HEK293 (cell line): ENCODE measurements around the gene CPEB3.

Experiments
- CTCF ChIA-PET: fragments of 350-600 bp; formaldehyde crosslinking; extraction: SDS; loops from one replicate; lab custom pipeline; 2021; ENCODE audit warnings: antibody characterized with exemption; lab: Yijun Ruan, JAX
- POLR2A ChIA-PET: fragments of 300-600 bp; formaldehyde crosslinking; extraction: SDS; loops from one replicate; lab custom pipeline; 2020; ENCODE audit warnings: antibody characterized with exemption, inconsistent platforms; lab: Yijun Ruan, JAX
- H3K27ac ChIP-seq: fragments of 200-500 bp; sonication (Bioruptor generic); 2 replicates; pipeline ENCODE4 v1.5.1; 2014; ENCODE audit warnings: low read depth, low read length, control low read depth, inconsistent platforms; ENCODE audit errors: extremely low read depth
- H3K36me3 ChIP-seq, 2 experiments: fragments of 200-500 bp in 1 of 2; sonication (Bioruptor generic) in 1 of 2; 1 replicate in 1 of 2; 2 replicates in 1 of 2; pipeline ENCODE4 v1.5.1; 2014 to 2017; ENCODE audit warnings: inconsistent platforms in 2 of 2, low read length in 2 of 2; ENCODE audit not compliant: control insufficient read depth in 2 of 2, insufficient read depth in 1 of 2
- H3K4me1 ChIP-seq: fragments of 200-500 bp; sonication (Bioruptor generic); 2 replicates; pipeline ENCODE4 v1.5.1; 2014; ENCODE audit warnings: mild to moderate bottlenecking, low read length, inconsistent platforms; ENCODE audit not compliant: control insufficient read depth, insufficient read depth
- H3K4me3 ChIP-seq: 2 replicates; pipeline ENCODE4 v1.5.1; 2011; ENCODE audit warnings: low read depth, mild to moderate bottlenecking, control low read depth, low read length, moderate library complexity
- H3K9me3 ChIP-seq: fragments of 200-500 bp; sonication (Bioruptor generic); 2 replicates; pipeline ENCODE4 v1.5.1; 2014; ENCODE audit warnings: low read depth, low read length, inconsistent platforms; ENCODE audit not compliant: control insufficient read depth, insufficient read depth
- GFI1B ChIP-seq: fragments of 450-650 bp; formaldehyde crosslinking; IDR thresholded peaks from 2 replicates; pipeline ENCODE4 v1.5.1; 2016; ENCODE audit warnings: missing biosample characterization, missing genetic modification characterization
- KLF7 ChIP-seq: fragments of 450-650 bp; formaldehyde crosslinking; IDR thresholded peaks from 2 replicates; pipeline ENCODE4 v1.5.1; 2016; ENCODE audit warnings: missing biosample characterization, missing genetic modification characterization, borderline replicate concordance
- KLF9 ChIP-seq: fragments of 450-650 bp; formaldehyde crosslinking; IDR thresholded peaks from 2 replicates; pipeline ENCODE4 v1.5.1; 2016; ENCODE audit warnings: missing biosample characterization, missing genetic modification characterization, low read depth
- SCRT2 ChIP-seq: fragments of 450-650 bp; formaldehyde crosslinking; IDR thresholded peaks from 2 replicates; pipeline ENCODE4 v1.5.1; 2016; ENCODE audit warnings: missing biosample characterization, missing genetic modification characterization
- SP2 ChIP-seq: fragments of 450-650 bp; formaldehyde crosslinking; IDR thresholded peaks from 2 replicates; pipeline ENCODE4 v1.5.1; 2016; ENCODE audit warnings: missing biosample characterization, missing genetic modification characterization
- WT1 ChIP-seq: fragments of 450-650 bp; formaldehyde crosslinking; IDR thresholded peaks from 2 replicates; pipeline ENCODE4 v1.5.1; 2016; ENCODE audit warnings: missing biosample characterization, missing genetic modification characterization
- ZBTB20 ChIP-seq: fragments of 450-650 bp; formaldehyde crosslinking; IDR thresholded peaks from 2 replicates; pipeline ENCODE4 v1.5.1; 2016; ENCODE audit warnings: missing biosample characterization, missing genetic modification characterization
- ZFP41 ChIP-seq: fragments of 450-650 bp; formaldehyde crosslinking; IDR thresholded peaks from 2 replicates; pipeline ENCODE4 v1.5.1; 2016; ENCODE audit warnings: missing biosample characterization, missing genetic modification characterization, borderline replicate concordance
- ZNF2 ChIP-seq: fragments of 450-650 bp; formaldehyde crosslinking; IDR thresholded peaks from 2 replicates; pipeline ENCODE4 v1.5.1; 2016; ENCODE audit warnings: missing biosample characterization, missing genetic modification characterization
- ZNF248 ChIP-seq: fragments of 450-650 bp; formaldehyde crosslinking; IDR thresholded peaks from 2 replicates; pipeline ENCODE4 v1.5.1; 2017; ENCODE audit warnings: missing biosample characterization, missing genetic modification characterization
- ZNF266 ChIP-seq: fragments of 450-650 bp; formaldehyde crosslinking; IDR thresholded peaks from 2 replicates; pipeline ENCODE4 v1.5.1; 2016; ENCODE audit warnings: missing biosample characterization, missing genetic modification characterization, low read depth
- ZNF302 ChIP-seq: fragments of 450-650 bp; formaldehyde crosslinking; IDR thresholded peaks from 2 replicates; pipeline ENCODE4 v1.5.1; 2016; ENCODE audit warnings: missing biosample characterization, missing genetic modification characterization, low read depth
- ZNF366 ChIP-seq: fragments of 450-650 bp; formaldehyde crosslinking; conservative IDR thresholded peaks from 2 replicates; pipeline ENCODE4 v1.5.1; 2016; ENCODE audit warnings: missing biosample characterization, missing genetic modification characterization
- ZNF423 ChIP-seq: fragments of 450-650 bp; formaldehyde crosslinking; IDR thresholded peaks from 2 replicates; pipeline ENCODE4 v1.5.1; 2016; ENCODE audit warnings: missing biosample characterization, missing genetic modification characterization
- ZNF585B ChIP-seq: fragments of 450-650 bp; formaldehyde crosslinking; IDR thresholded peaks from 2 replicates; pipeline ENCODE4 v1.5.1; 2016; ENCODE audit warnings: missing biosample characterization, missing genetic modification characterization
- ZNF654 ChIP-seq: fragments of 450-650 bp; formaldehyde crosslinking; IDR thresholded peaks from 2 replicates; pipeline ENCODE4 v1.5.1; 2016; ENCODE audit warnings: low read depth, missing biosample characterization, missing genetic modification characterization
- ZNF664 ChIP-seq: fragments of 450-650 bp; formaldehyde crosslinking; IDR thresholded peaks from 2 replicates; pipeline ENCODE4 v1.5.1; 2016; ENCODE audit warnings: missing biosample characterization, missing genetic modification characterization
- ZNF76 ChIP-seq: fragments of 450-650 bp; formaldehyde crosslinking; IDR thresholded peaks from 2 replicates; pipeline ENCODE4; 2016; ENCODE audit warnings: low read depth, missing biosample characterization, missing genetic modification characterization, borderline replicate concordance
- ZSCAN30 ChIP-seq: fragments of 450-650 bp; IDR thresholded peaks from 2 replicates; pipeline ENCODE4 v1.5.1; 2018; ENCODE audit warnings: missing biosample characterization, mild to moderate bottlenecking, missing genetic modification characterization, moderate library complexity
- TF ChIP-seq, protein P1 (sequence below): fragments of 450-650 bp; formaldehyde crosslinking; IDR thresholded peaks from 2 replicates; pipeline ENCODE4 v1.5.1; 2016; ENCODE audit warnings: missing biosample characterization, missing genetic modification characterization, low read depth
- TF ChIP-seq, protein P2 (sequence below): fragments of 450-650 bp; formaldehyde crosslinking; IDR thresholded peaks from 2 replicates; pipeline ENCODE4 v1.5.1; 2017; ENCODE audit warnings: missing biosample characterization, missing genetic modification characterization
- TF ChIP-seq, protein P3 (sequence below): fragments of 450-650 bp; formaldehyde crosslinking; IDR thresholded peaks from 2 replicates; pipeline ENCODE4 v1.5.1; 2016; ENCODE audit warnings: missing biosample characterization, missing genetic modification characterization
- TF ChIP-seq, protein P4 (sequence below): fragments of 450-650 bp; formaldehyde crosslinking; IDR thresholded peaks from 2 replicates; pipeline ENCODE4 v1.5.1; 2016; ENCODE audit warnings: missing biosample characterization, missing genetic modification characterization
- TF ChIP-seq, protein P5 (sequence below): fragments of 450-650 bp; formaldehyde crosslinking; IDR thresholded peaks from 2 replicates; pipeline ENCODE4 v1.5.1; 2017; ENCODE audit warnings: missing biosample characterization, missing genetic modification characterization
- TF ChIP-seq, protein P6 (sequence below): fragments of 450-650 bp; formaldehyde crosslinking; IDR thresholded peaks from 2 replicates; pipeline ENCODE4 v1.5.1; 2016; ENCODE audit warnings: missing biosample characterization, missing genetic modification characterization

Gene CPEB3

DNA sequence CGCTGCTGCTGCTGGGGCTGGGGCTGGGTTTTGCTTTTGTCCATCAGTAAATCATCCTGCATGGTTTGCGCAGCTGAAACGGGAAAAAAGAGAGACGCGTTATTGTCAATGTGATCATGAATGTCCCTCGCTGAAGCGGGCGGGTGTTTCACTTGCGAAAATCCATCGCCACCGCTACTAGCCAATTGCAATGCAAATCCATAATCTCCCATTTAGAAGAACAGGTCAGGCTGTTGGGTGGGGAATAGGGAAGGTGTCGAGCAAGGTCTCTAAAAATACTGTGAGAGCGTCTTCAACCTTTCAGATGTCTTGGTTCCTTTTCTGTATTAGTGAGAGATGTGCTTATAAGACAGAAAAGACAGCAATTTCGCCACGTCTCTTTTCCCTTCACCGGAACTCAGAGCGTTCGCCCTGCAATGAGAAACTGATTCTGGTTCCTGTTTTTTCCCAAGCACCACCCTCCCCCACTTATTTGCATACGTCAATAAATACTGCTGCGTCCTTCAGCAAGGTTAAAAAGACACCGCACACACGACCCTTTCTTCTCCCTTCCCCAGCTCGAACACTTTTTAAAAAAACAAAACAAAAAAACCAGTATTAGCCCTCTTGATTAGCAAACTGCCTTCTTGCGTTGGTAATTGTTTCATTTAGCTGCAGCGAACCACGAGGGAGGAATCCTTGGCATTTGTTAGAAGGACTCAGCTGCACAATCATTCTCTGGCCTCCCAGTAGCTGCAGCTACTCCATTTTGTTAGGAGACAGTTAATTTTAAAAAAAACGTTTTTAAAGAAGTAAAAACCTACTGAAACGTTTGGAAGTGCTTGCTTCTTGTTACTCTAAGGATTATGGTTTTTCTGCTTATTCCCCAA is 50.4 kb downstream of the CPEB3 start:
- ChIA-PET CTCF (interaction anchor here (0.5 kb wide), 1 partner anchor 48 kb away, joined by 3 read pairs; no protein-coding TSS in a partner anchor), POLR2A (interaction anchor here (1.0 kb wide), 1 partner anchor 50 kb away, joined by 5 read pairs; no protein-coding TSS in a partner anchor)
- no peaks in the 10 kb centered on the region for H3K36me3 ChIP-seq
- no peaks in the 10 kb centered on the region for H3K9me3 ChIP-seq
- H3K27ac ChIP-seq: peak overlapping the region; percentile 17; the same call in 1 of the 2 replicates
- H3K4me1 ChIP-seq: peaks cover 9% of the 10 kb centered on the region; the same call in 1 of the 2 replicates
- H3K4me3 ChIP-seq: peak overlapping the region; percentile 68
- TF ChIP-seq GFI1B (tag by site-specific recombination) (no peak), ZNF302 (tag by site-specific recombination) (no peak), ZNF366 (tag by site-specific recombination) (peak; percentile 64), ZBTB20 (tag by site-specific recombination) (peak; percentile 77), ZNF423 (no peak), KLF9 (tag by site-specific recombination) (0 out of 2 replicates have a peak, but pooled peaks have one; percentile 8), ZNF266 (tag by site-specific recombination) (no peak), WT1 (tag by site-specific recombination) (no peak), ZSCAN30 (tag by site-specific recombination) (no peak; the same call in 1 of the 2 replicates), ZFP41 (tag by site-specific recombination) (no peak), ZNF654 (tag by site-specific recombination) (peak; percentile 10; the same call in 1 of the 2 replicates), ZNF248 (no peak), SCRT2 (tag by site-specific recombination) (no peak), KLF7 (tag by site-specific recombination) (no peak), ZNF585B (tag by site-specific recombination) (no peak), ZNF2 (tag by site-specific recombination) (0 out of 2 replicates have a peak, but pooled peaks have one; percentile 28), ZNF76 (tag by site-specific recombination) (peak; percentile 39; the same call in 1 of the 2 replicates), ZNF664 (tag by site-specific recombination) (no peak), SP2 (tag by site-specific recombination) (peak; percentile 55)
- TF ChIP-seq, protein P1, sequence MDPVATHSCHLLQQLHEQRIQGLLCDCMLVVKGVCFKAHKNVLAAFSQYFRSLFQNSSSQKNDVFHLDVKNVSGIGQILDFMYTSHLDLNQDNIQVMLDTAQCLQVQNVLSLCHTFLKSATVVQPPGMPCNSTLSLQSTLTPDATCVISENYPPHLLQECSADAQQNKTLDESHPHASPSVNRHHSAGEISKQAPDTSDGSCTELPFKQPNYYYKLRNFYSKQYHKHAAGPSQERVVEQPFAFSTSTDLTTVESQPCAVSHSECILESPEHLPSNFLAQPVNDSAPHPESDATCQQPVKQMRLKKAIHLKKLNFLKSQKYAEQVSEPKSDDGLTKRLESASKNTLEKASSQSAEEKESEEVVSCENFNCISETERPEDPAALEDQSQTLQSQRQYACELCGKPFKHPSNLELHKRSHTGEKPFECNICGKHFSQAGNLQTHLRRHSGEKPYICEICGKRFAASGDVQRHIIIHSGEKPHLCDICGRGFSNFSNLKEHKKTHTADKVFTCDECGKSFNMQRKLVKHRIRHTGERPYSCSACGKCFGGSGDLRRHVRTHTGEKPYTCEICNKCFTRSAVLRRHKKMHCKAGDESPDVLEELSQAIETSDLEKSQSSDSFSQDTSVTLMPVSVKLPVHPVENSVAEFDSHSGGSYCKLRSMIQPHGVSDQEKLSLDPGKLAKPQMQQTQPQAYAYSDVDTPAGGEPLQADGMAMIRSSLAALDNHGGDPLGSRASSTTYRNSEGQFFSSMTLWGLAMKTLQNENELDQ (tag by site-specific recombination): no peak
- TF ChIP-seq, protein P2, sequence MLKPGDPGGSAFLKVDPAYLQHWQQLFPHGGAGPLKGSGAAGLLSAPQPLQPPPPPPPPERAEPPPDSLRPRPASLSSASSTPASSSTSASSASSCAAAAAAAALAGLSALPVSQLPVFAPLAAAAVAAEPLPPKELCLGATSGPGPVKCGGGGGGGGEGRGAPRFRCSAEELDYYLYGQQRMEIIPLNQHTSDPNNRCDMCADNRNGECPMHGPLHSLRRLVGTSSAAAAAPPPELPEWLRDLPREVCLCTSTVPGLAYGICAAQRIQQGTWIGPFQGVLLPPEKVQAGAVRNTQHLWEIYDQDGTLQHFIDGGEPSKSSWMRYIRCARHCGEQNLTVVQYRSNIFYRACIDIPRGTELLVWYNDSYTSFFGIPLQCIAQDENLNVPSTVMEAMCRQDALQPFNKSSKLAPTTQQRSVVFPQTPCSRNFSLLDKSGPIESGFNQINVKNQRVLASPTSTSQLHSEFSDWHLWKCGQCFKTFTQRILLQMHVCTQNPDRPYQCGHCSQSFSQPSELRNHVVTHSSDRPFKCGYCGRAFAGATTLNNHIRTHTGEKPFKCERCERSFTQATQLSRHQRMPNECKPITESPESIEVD (tag by site-specific recombination): peak; percentile 51
- TF ChIP-seq, protein P3, sequence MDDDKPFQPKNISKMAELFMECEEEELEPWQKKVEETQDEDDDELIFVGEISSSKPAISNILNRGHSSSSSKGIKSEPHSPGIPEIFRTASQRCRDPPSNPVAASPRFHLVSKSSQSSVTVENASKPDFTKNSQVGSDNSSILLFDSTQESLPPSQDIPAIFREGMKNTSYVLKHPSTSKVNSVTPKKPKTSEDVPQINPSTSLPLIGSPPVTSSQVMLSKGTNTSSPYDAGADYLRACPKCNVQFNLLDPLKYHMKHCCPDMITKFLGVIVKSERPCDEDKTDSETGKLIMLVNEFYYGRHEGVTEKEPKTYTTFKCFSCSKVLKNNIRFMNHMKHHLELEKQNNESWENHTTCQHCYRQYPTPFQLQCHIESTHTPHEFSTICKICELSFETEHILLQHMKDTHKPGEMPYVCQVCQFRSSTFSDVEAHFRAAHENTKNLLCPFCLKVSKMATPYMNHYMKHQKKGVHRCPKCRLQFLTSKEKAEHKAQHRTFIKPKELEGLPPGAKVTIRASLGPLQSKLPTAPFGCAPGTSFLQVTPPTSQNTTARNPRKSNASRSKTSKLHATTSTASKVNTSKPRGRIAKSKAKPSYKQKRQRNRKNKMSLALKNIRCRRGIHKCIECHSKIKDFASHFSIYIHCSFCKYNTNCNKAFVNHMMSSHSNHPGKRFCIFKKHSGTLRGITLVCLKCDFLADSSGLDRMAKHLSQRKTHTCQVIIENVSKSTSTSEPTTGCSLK (tag by site-specific recombination): no peak
- TF ChIP-seq, protein P4, sequence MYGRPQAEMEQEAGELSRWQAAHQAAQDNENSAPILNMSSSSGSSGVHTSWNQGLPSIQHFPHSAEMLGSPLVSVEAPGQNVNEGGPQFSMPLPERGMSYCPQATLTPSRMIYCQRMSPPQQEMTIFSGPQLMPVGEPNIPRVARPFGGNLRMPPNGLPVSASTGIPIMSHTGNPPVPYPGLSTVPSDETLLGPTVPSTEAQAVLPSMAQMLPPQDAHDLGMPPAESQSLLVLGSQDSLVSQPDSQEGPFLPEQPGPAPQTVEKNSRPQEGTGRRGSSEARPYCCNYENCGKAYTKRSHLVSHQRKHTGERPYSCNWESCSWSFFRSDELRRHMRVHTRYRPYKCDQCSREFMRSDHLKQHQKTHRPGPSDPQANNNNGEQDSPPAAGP: no peak
- TF ChIP-seq, protein P5, sequence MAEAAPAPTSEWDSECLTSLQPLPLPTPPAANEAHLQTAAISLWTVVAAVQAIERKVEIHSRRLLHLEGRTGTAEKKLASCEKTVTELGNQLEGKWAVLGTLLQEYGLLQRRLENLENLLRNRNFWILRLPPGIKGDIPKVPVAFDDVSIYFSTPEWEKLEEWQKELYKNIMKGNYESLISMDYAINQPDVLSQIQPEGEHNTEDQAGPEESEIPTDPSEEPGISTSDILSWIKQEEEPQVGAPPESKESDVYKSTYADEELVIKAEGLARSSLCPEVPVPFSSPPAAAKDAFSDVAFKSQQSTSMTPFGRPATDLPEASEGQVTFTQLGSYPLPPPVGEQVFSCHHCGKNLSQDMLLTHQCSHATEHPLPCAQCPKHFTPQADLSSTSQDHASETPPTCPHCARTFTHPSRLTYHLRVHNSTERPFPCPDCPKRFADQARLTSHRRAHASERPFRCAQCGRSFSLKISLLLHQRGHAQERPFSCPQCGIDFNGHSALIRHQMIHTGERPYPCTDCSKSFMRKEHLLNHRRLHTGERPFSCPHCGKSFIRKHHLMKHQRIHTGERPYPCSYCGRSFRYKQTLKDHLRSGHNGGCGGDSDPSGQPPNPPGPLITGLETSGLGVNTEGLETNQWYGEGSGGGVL (tag by site-specific recombination): no peak
- TF ChIP-seq, protein P6, sequence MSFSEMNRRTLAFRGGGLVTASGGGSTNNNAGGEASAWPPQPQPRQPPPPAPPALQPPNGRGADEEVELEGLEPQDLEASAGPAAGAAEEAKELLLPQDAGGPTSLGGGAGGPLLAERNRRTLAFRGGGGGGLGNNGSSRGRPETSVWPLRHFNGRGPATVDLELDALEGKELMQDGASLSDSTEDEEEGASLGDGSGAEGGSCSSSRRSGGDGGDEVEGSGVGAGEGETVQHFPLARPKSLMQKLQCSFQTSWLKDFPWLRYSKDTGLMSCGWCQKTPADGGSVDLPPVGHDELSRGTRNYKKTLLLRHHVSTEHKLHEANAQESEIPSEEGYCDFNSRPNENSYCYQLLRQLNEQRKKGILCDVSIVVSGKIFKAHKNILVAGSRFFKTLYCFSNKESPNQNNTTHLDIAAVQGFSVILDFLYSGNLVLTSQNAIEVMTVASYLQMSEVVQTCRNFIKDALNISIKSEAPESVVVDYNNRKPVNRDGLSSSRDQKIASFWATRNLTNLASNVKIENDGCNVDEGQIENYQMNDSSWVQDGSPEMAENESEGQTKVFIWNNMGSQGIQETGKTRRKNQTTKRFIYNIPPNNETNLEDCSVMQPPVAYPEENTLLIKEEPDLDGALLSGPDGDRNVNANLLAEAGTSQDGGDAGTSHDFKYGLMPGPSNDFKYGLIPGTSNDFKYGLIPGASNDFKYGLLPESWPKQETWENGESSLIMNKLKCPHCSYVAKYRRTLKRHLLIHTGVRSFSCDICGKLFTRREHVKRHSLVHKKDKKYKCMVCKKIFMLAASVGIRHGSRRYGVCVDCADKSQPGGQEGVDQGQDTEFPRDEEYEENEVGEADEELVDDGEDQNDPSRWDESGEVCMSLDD (tag by site-specific recombination): no peak
